Limb (tissue), 2 donors: ENCODE data around the gene APELA.
"Not testable (repeated sequence)": the region's sequence is repeated elsewhere in the genome, so short reads cannot be mapped to it uniquely, and the experiment has no call there.

Source experiments
- DNase-seq, 2 donors: peaks; one replicate each; pipeline ENCODE4 v3.0.0-alpha.2; 2016; ENCODE audit errors: extremely low spot score in 2 of 2

Gene APELA

GRCh38 chr4:164924670-164925238, 47.8 kb downstream of the APELA start:
- DNase-seq, result no peak

GRCh38 chr4:164926301-164926700, 49.3 kb downstream of the APELA start:
- no peak for DNase-seq

- DNase-seq, result not testable (repeated sequence)
Measured at GRCh38 chr4:164927101-164927500, 50.1 kb downstream of the APELA start.

- no peak for DNase-seq
Measured at GRCh38 chr4:164930647-164931046, 53.7 kb downstream of the APELA start.

- DNase-seq, result no peak
Measured at GRCh38 chr4:164931551-164932324, 54.8 kb downstream of the APELA start.

GRCh38 chr4:164933244-164933643, 56.3 kb downstream of the APELA start:
- no peak for DNase-seq

GRCh38 chr4:164935363-164935762, 58.4 kb downstream of the APELA start:
- DNase-seq, result no peak

- not testable (repeated sequence) for DNase-seq
Measured at GRCh38 chr4:164935865-164936606, 59.1 kb downstream of the APELA start.

GRCh38 chr4:164937576-164938270, 60.7 kb downstream of the APELA start:
- peak; percentile 45 for DNase-seq

- no peak for DNase-seq
Measured at GRCh38 chr4:164943192-164943591, 66.2 kb downstream of the APELA start.

GRCh38 chr4:164945146-164945545, 68.2 kb downstream of the APELA start:
- DNase-seq, result no peak

- DNase-seq, result no peak
Measured at GRCh38 chr4:164946810-164947209, 69.8 kb downstream of the APELA start.
